A549 (cell line): Measurements from ENCODE around the gene SKA2. TPM values are rescaled to one million over a fixed set of nuclear protein-coding genes. Genes with fewer than 3 reads are reported as not detected.

ENCODE experiments used
- ATAC-seq, 2 experiments: fragments of 200-7000 bp in 1 of 2; fragments of >200 bp in 1 of 2; cut with Nextera tagmentation in 1 of 2; cut with Tn5 transposase in 1 of 2; 3 replicates each; pipeline versions ENCODE4 v1.8.0 to v1.9.1; 2018 to 2020; ENCODE audit warnings: mild to moderate bottlenecking in 1 of 2, moderate library complexity in 1 of 2
- CTCF ChIA-PET: fragments of 300-600 bp; sonication (Branson Sonifier 250); formaldehyde crosslinking; extraction: SDS; loops from one replicate; lab custom pipeline; 2021; ENCODE audit warnings: antibody characterized with exemption, inconsistent platforms; lab: Yijun Ruan, JAX
- POLR2A ChIA-PET: fragments of 350-600 bp; formaldehyde crosslinking; extraction: SDS; loops from one replicate; lab custom pipeline; 2021; ENCODE audit warnings: antibody characterized with exemption, inconsistent platforms; lab: Yijun Ruan, JAX
- DNase-seq, 2 experiments: peaks; one replicate each; pipeline versions ENCODE4 v3.0.0 to v3.0.0-alpha.2; 2011 to 2016; ENCODE audit warnings: low read depth in 1 of 2, low spot score in 1 of 2
- FAIRE-seq: peaks from 2 replicates; lab custom pipeline; 2011; peaks lifted over from hg19 to GRCh38; lab: Jason Lieb, UNC
- H3K27ac ChIP-seq, 2 experiments: fragments of >200 bp; sonication (Bioruptor Twin); formaldehyde crosslinking; 3 replicates each; pipeline ENCODE4 v1.5.1; 2016 to 2017
- H3K4me1 ChIP-seq: fragments of >200 bp; sonication (Bioruptor Twin); formaldehyde crosslinking; 3 replicates; pipeline ENCODE4 v1.6.1; 2016
- H3K4me2 ChIP-seq: fragments of >200 bp; sonication (Bioruptor Twin); formaldehyde crosslinking; 3 replicates; pipeline ENCODE4 v1.6.1; 2016
- H3K4me3 ChIP-seq: fragments of >200 bp; sonication (Bioruptor Twin); formaldehyde crosslinking; 3 replicates; pipeline ENCODE4 v1.5.1; 2016
- H3K9me3 ChIP-seq: fragments of >200 bp; sonication (Bioruptor Twin); formaldehyde crosslinking; 3 replicates; pipeline ENCODE4 v1.6.1; 2016
- BHLHE40 ChIP-seq: IDR thresholded peaks from 2 replicates; pipeline ENCODE4 v1.6.1; 2012; ENCODE audit warnings: low read depth, low read length, inconsistent platforms
- CBX2 ChIP-seq: fragments of 200-600 bp; sonication (generic); IDR thresholded peaks from 2 replicates; pipeline ENCODE4 v1.6.1; 2016; ENCODE audit warnings: low read depth, mild to moderate bottlenecking, borderline replicate concordance
- CBX8 ChIP-seq: fragments of 200-600 bp; sonication (generic); IDR thresholded peaks from 2 replicates; pipeline ENCODE4 v1.6.1; 2016
- CHD4 ChIP-seq: fragments of 200-600 bp; sonication (generic); IDR thresholded peaks from 2 replicates; pipeline ENCODE4 v1.6.1; 2016; ENCODE audit warnings: antibody characterized with exemption, mild to moderate bottlenecking, borderline replicate concordance
- CTCF ChIP-seq: fragments of >200 bp; sonication (Bioruptor Twin); formaldehyde crosslinking; IDR thresholded peaks from 3 replicates; pipeline ENCODE4 v1.5.1; 2016
- EHF ChIP-seq: fragments of 250-450 bp; sonication (Bioruptor Pico); IDR thresholded peaks from 2 replicates; pipeline ENCODE4 v1.5.0; 2020; ENCODE audit warnings: mild to moderate bottlenecking
- EP300 ChIP-seq, 2 experiments: fragments of >200 bp; sonication (Bioruptor Twin); formaldehyde crosslinking; IDR thresholded peaks; 2 replicates in 1 of 2; 3 replicates in 1 of 2; pipeline ENCODE4 v1.6.1; 2016 to 2017
- FOXS1 ChIP-seq: fragments of 250-450 bp; sonication (Bioruptor Pico); IDR thresholded peaks from 2 replicates; pipeline ENCODE4 v1.5.0; 2020; ENCODE audit warnings: mild to moderate bottlenecking, moderate library complexity
- GATA3 ChIP-seq: IDR thresholded peaks from 2 replicates; pipeline ENCODE4 v1.6.1; 2012; ENCODE audit warnings: borderline replicate concordance
- HDAC2 ChIP-seq: fragments of 200-600 bp; sonication (generic); IDR thresholded peaks from 2 replicates; pipeline ENCODE4 v1.6.1; 2016
- HEYL ChIP-seq: fragments of 250-450 bp; sonication (Bioruptor Pico); IDR thresholded peaks from 2 replicates; pipeline ENCODE4 v1.8.0; 2021; ENCODE audit warnings: mild to moderate bottlenecking, moderate library complexity
- HOXA7 ChIP-seq: fragments of 250-450 bp; sonication (Bioruptor Pico); IDR thresholded peaks from 2 replicates; pipeline ENCODE4 v1.5.0; 2020; ENCODE audit warnings: mild to moderate bottlenecking, moderate library complexity
- KDM1A ChIP-seq: fragments of 200-600 bp; sonication (generic); IDR thresholded peaks from 2 replicates; pipeline ENCODE4 v1.6.1; 2016; ENCODE audit warnings: low read depth, mild to moderate bottlenecking
- MAZ ChIP-seq: fragments of 150-350 bp; IDR thresholded peaks from 2 replicates; pipeline ENCODE4 v1.6.1; 2014; ENCODE audit warnings: antibody characterized with exemption, low read depth, low read length, borderline replicate concordance
- MYC ChIP-seq: IDR thresholded peaks from 2 replicates; pipeline ENCODE4 v1.6.1; 2012; ENCODE audit warnings: mild to moderate bottlenecking, inconsistent platforms, low read length, improper control_type of control experiment, borderline replicate concordance
- NFE2L2 ChIP-seq: fragments of 150-350 bp; conservative IDR thresholded peaks from 2 replicates; pipeline ENCODE4 v1.6.1; 2014; ENCODE audit warnings: low read length
- POLR2AphosphoS2 ChIP-seq: conservative IDR thresholded peaks from 2 replicates; pipeline ENCODE4 v1.6.1; 2012; ENCODE audit warnings: low read length, improper control_type of control experiment, inconsistent platforms
- RARB ChIP-seq: fragments of 250-450 bp; sonication (Bioruptor Pico); IDR thresholded peaks from 2 replicates; pipeline ENCODE4 v1.8.0; 2021; ENCODE audit warnings: mild to moderate bottlenecking, moderate library complexity
- RFX5 ChIP-seq: fragments of 450-650 bp; IDR thresholded peaks from 2 replicates; pipeline ENCODE4 v1.7.1; 2014; ENCODE audit warnings: antibody characterized with exemption, mild to moderate bottlenecking, moderate library complexity
- RNF2 ChIP-seq: fragments of 200-600 bp; sonication (generic); IDR thresholded peaks from 2 replicates; pipeline ENCODE4 v1.6.1; 2016; ENCODE audit warnings: low read depth, mild to moderate bottlenecking, antibody characterized with exemption, moderate library complexity, borderline replicate concordance
- SMC3 ChIP-seq: fragments of >200 bp; sonication (Bioruptor Twin); formaldehyde crosslinking; IDR thresholded peaks from 3 replicates; pipeline ENCODE4 v1.6.1; 2018; ENCODE audit warnings: inconsistent platforms
- SREBF2 ChIP-seq: fragments of 450-650 bp; IDR thresholded peaks from 2 replicates; pipeline ENCODE4 v1.6.1; 2014; ENCODE audit warnings: mild to moderate bottlenecking, moderate library complexity
- USF2 ChIP-seq: fragments of 450-650 bp; IDR thresholded peaks from 2 replicates; pipeline ENCODE4 v1.6.1; 2014; ENCODE audit warnings: antibody characterized with exemption
- ZFP36 ChIP-seq: fragments of 450-650 bp; IDR thresholded peaks from 2 replicates; pipeline ENCODE4 v1.6.1; 2014; ENCODE audit warnings: borderline replicate concordance; ENCODE audit not compliant: partially characterized antibody
- ZSCAN20 ChIP-seq: fragments of 250-450 bp; sonication (Bioruptor Pico); IDR thresholded peaks from 2 replicates; pipeline ENCODE4 v1.8.0; 2022; ENCODE audit warnings: mild to moderate bottlenecking, moderate library complexity
- WGBS: methylation state at CpG from one replicate; pipeline ENCODE4 v1.1.6; 2017; ENCODE audit errors: missing lambda C conversion rate; 5-methylcytosine and 5-hydroxymethylcytosine counted together
- polyA minus RNA-seq: library from RNA; depleted of rRNA, polyadenylated mRNA; stranded (reverse); fragments of >200 nt; gene quantifications from 2 replicates; pipeline ENCODE4 v1.2.3, GENCODE V29; 2011; rRNA and poly(A)+ RNA removed
- polyA plus RNA-seq, 4 experiments: library from polyadenylated mRNA; depleted of rRNA in 3 of 4; stranded (reverse); fragments of >200 nt; fragmentation: RNase III in 1 of 4; extraction: RNeasy Plus Mini Kit Qiagen cat#74134 plus additional on column Dnase treatment in 1 of 4; gene quantifications; 2 replicates in 3 of 4; 3 replicates in 1 of 4; pipeline ENCODE4 v1.2.3, GENCODE V29; 2011 to 2017
- TF ChIP-seq, protein P1 (sequence below): IDR thresholded peaks from 2 replicates; pipeline ENCODE4 v1.6.1; 2012; ENCODE audit warnings: low read depth, borderline replicate concordance
- TF ChIP-seq, protein P2 (sequence below): IDR thresholded peaks from 2 replicates; pipeline ENCODE4 v1.6.1; 2012
- TF ChIP-seq, protein P3 (sequence below): fragments of 250-450 bp; sonication (Bioruptor Pico); IDR thresholded peaks from 2 replicates; pipeline ENCODE4 v1.5.0; 2020; ENCODE audit warnings: low read depth, mild to moderate bottlenecking, moderate library complexity
- TF ChIP-seq, protein P4 (sequence below): fragments of 250-450 bp; sonication (Bioruptor Pico); IDR thresholded peaks from 2 replicates; pipeline ENCODE4 v1.5.0; 2021; ENCODE audit warnings: mild to moderate bottlenecking, moderate library complexity, borderline replicate concordance

Gene SKA2, protein sequence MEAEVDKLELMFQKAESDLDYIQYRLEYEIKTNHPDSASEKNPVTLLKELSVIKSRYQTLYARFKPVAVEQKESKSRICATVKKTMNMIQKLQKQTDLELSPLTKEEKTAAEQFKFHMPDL
- 43.4 and 59.6 TPM in 2 replicates for polyA plus RNA-seq (2011; rRNA removed)
- 19.3 and 21.9 TPM in 2 replicates for polyA plus RNA-seq (2012; cell fraction: cytosol; rRNA removed)
- polyA plus RNA-seq (2012; cell fraction: nucleus; rRNA removed) = 3.0 and 7.4 TPM in 2 replicates
- 138 to 148 TPM (median 147 TPM) in 3 replicates for polyA plus RNA-seq (2017; fragmentation: RNase III; extraction: RNeasy Plus Mini Kit Qiagen cat#74134 plus additional on column Dnase treatment)
- 18.7 and 20.5 TPM in 2 replicates for polyA minus RNA-seq

DNA sequence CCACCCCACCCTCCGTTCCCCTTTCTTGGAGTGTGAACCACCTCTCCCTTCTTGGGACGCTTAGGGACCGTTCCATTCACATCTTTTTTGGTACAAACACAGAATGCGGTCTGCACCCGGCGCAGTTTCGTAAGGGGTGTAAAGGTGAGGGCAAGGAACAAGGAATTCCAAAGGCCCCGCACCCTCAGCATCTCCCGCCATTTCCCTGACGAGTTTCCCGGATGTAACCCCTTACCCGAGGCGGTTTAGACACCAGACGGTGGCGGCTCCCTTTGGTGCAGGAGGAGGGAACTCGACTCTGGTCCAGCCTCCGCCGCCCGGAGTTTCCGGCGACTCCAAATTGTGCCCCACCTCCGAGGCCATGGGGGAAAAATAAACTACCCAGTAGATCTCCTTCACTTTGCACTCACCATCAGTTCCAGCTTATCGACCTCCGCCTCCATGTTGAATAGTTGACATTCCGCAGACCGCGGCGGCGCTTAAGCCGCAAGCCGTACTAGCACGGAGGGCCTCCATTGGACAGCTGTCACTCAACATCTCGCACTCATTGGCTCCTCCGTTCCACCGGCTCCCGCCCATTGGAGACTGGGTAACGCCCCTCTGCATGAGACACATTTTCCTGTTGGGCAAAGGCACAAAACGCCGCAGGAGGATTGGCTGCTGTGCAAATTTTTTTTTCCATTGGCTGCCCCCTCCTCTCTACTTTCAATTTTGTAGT, at the start of gene SKA2:
TSS of gene SKA2 (minus strand) at position 466 of the 718 bp plus-strand sequence. CDS start at position 443, 23 bp downstream.
- Histone ChIP-seq H3K4me2 (peak within 1 kb of the TSS; percentile 90), H3K4me3 (peak within 1 kb of the TSS; percentile 77), H3K27ac (peak within 1 kb of the TSS; percentile 89 to 93), H3K9me3 (no peaks in the 10 kb centered on the region), H3K4me1 (peaks cover 71% of the 10 kb centered on the region)
- FAIRE-seq = peak; percentile 98
- ChIA-PET POLR2A (interaction anchor here (0.5 to 2.9 kb wide), 14 partner anchors 8 to 636 kb away, joined by 3 to 27 read pairs (median 4); partner anchors contain the start of genes CLTC, DHX40, GDPD1 and SMG8), CTCF (interaction anchor here (0.6 to 3.9 kb wide), 6 partner anchors 10 to 346 kb away, joined by 3 to 18 read pairs (median 3); partner anchors contain the start of gene TRIM37)
- peak; percentile 93 for ATAC-seq
- peak; percentile 95 to 100 for DNase-seq
- 0% methylated on average over 39 of the region's 39 CpGs for WGBS
- TF ChIP-seq CTCF = no peak
- peak; percentile 89 for TF ChIP-seq RFX5
- no peak for TF ChIP-seq CBX8
- TF ChIP-seq, protein P1, sequence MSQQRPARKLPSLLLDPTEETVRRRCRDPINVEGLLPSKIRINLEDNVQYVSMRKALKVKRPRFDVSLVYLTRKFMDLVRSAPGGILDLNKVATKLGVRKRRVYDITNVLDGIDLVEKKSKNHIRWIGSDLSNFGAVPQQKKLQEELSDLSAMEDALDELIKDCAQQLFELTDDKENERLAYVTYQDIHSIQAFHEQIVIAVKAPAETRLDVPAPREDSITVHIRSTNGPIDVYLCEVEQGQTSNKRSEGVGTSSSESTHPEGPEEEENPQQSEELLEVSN = peak; percentile 83; the same call in 1 of the 2 replicates
- TF ChIP-seq, protein P2, sequence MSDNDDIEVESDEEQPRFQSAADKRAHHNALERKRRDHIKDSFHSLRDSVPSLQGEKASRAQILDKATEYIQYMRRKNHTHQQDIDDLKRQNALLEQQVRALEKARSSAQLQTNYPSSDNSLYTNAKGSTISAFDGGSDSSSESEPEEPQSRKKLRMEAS = peak; percentile 85
- TF ChIP-seq BHLHE40 = no peak
- no peak for TF ChIP-seq KDM1A
- peak; percentile 95 for TF ChIP-seq FOXS1
- no peak; the same call in 1 of the 2 replicates for TF ChIP-seq MYC
- no peak for TF ChIP-seq USF2
- peak; percentile 89 for TF ChIP-seq EHF (CRISPR knock-in tag)
- TF ChIP-seq CHD4 = no peak
- no peak for TF ChIP-seq SMC3
- peak; percentile 34; the same call in 1 of the 2 replicates for TF ChIP-seq SREBF2
- peak; percentile 55; the same call in 1 of the 2 replicates for TF ChIP-seq GATA3
- no peak for TF ChIP-seq POLR2AphosphoS2
- no peak for TF ChIP-seq MAZ
- no peak for TF ChIP-seq EP300 (IDR thresholded peaks at IDR 0.05)
- TF ChIP-seq HOXA7 (CRISPR knock-in tag) = no peak
- TF ChIP-seq, protein P3, sequence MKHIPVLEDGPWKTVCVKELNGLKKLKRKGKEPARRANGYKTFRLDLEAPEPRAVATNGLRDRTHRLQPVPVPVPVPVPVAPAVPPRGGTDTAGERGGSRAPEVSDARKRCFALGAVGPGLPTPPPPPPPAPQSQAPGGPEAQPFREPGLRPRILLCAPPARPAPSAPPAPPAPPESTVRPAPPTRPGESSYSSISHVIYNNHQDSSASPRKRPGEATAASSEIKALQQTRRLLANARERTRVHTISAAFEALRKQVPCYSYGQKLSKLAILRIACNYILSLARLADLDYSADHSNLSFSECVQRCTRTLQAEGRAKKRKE (CRISPR knock-in tag) = peak; percentile 93
- TF ChIP-seq CBX2 = no peak
- TF ChIP-seq RARB (CRISPR knock-in tag) = no peak; the same call in 1 of the 2 replicates
- TF ChIP-seq RNF2 = no peak
- peak; percentile 75; the same call in 1 of the 2 replicates for TF ChIP-seq HDAC2
- TF ChIP-seq HEYL (CRISPR knock-in tag) = no peak
- peak; percentile 88 for TF ChIP-seq ZSCAN20
- TF ChIP-seq, protein P4, sequence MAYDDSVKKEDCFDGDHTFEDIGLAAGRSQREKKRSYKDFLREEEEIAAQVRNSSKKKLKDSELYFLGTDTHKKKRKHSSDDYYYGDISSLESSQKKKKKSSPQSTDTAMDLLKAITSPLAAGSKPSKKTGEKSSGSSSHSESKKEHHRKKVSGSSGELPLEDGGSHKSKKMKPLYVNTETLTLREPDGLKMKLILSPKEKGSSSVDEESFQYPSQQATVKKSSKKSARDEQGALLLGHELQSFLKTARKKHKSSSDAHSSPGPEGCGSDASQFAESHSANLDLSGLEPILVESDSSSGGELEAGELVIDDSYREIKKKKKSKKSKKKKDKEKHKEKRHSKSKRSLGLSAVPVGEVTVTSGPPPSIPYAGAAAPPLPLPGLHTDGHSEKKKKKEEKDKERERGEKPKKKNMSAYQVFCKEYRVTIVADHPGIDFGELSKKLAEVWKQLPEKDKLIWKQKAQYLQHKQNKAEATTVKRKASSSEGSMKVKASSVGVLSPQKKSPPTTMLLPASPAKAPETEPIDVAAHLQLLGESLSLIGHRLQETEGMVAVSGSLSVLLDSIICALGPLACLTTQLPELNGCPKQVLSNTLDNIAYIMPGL (CRISPR knock-in tag) = no peak
- no peak for TF ChIP-seq ZFP36
- 0 out of 2 replicates have a peak, but pooled peaks have one; percentile 8 for TF ChIP-seq NFE2L2
